ENCODE results near the gene MTUS2.

GRCh38 chr13:29423050-29423449, 602.9 kb downstream of the MTUS2 start:
- no peak for TF ChIP-seq CTCF (IDR thresholded peaks at IDR 0.05)
- no peak for TF ChIP-seq EZH2 (IDR thresholded peaks at IDR 0.05)
- TF ChIP-seq EZH2phosphoT487 (IDR thresholded peaks at IDR 0.05): no peak

All from neural progenitor cell (in vitro differentiated cells).